Natural killer cell (primary cell): ENCODE results near the gene LLPH. TPM values are rescaled to one million over a fixed set of nuclear protein-coding genes. Genes with fewer than 3 reads are reported as not detected.

ENCODE experiments used
- ATAC-seq, 3 donors: fragments of 150-1000 bp in 2 of 3; fragments of 200-7000 bp in 1 of 3; cut with Tn5 transposase; 1 replicate in 1 of 3; 2 replicates in 2 of 3; pipeline ENCODE4 v1.10.0; 2021; ENCODE audit warnings: mild to moderate bottlenecking in 2 of 3, moderate library complexity in 2 of 3
- DNase-seq, 2 donors: peaks; one replicate each; pipeline versions ENCODE4 v3.0.0 to v3.0.0-alpha.2; 2013 to 2021; ENCODE audit warnings: mixed read lengths in 1 of 2
- H3K27ac ChIP-seq: one replicate; pipeline ENCODE4 v1.5.1; 2013; ENCODE audit warnings: mild to moderate bottlenecking, low read length
- H3K27me3 ChIP-seq: one replicate; pipeline ENCODE4 v1.6.1; 2013; ENCODE audit warnings: low read length; ENCODE audit not compliant: control insufficient read depth, insufficient read depth
- H3K36me3 ChIP-seq: one replicate; pipeline ENCODE4 v1.6.1; 2013; ENCODE audit warnings: low read length; ENCODE audit not compliant: control insufficient read depth, insufficient read depth
- H3K4me1 ChIP-seq: one replicate; pipeline ENCODE4 v1.6.1; 2013; ENCODE audit warnings: low read length; ENCODE audit not compliant: control insufficient read depth, insufficient read depth
- H3K4me3 ChIP-seq: one replicate; pipeline ENCODE4 v1.5.1; 2013; ENCODE audit warnings: low read length
- H3K9me3 ChIP-seq: one replicate; pipeline ENCODE4 v1.6.1; 2013; ENCODE audit warnings: low read length; ENCODE audit not compliant: control insufficient read depth, insufficient read depth
- H3K27ac Mint-ChIP-seq, 2 donors: one replicate each; pipeline ENCODE4 v1.8.0; 2022; ENCODE audit warnings: mild to moderate bottlenecking in 2 of 2, mixed read lengths in 2 of 2, moderate library complexity in 1 of 2
- H3K27me3 Mint-ChIP-seq, 2 donors: one replicate each; pipeline ENCODE4 v1.8.0; 2022; ENCODE audit warnings: low read depth in 2 of 2, mixed read lengths in 2 of 2
- H3K36me3 Mint-ChIP-seq: one replicate; pipeline ENCODE4 v1.8.0; 2022; ENCODE audit warnings: mixed read lengths
- H3K4me1 Mint-ChIP-seq, 2 donors: one replicate each; pipeline ENCODE4 v1.8.0; 2022; ENCODE audit warnings: mixed read lengths in 2 of 2
- H3K4me3 Mint-ChIP-seq: one replicate; pipeline ENCODE4 v1.8.0; 2022; ENCODE audit warnings: mild to moderate bottlenecking, moderate library complexity, mixed read lengths
- H3K9me3 Mint-ChIP-seq, 2 donors: one replicate each; pipeline ENCODE4 v1.8.0; 2022; ENCODE audit warnings: mixed read lengths in 2 of 2
- WGBS: methylation state at CpG from one replicate; pipeline ENCODE4 v1.1.7; 2013; ENCODE audit warnings: missing lambda C conversion rate; ENCODE audit not compliant: insufficient coverage; 5-methylcytosine and 5-hydroxymethylcytosine counted together
- intact Hi-C: fragments of 100-400 bp; cut with micrococcal nuclease; formaldehyde crosslinking; loops from one replicate; pipeline ENCODE4 v1.14.2; 2022
- total RNA-seq, 4 donors: library from RNA; stranded (reverse); fragments of 120-200 nt in 1 of 4; gene quantifications; one replicate each; pipeline versions ENCODE4 v1.2.3 to v1.2.4, GENCODE V29; 2013 to 2022
- TF ChIP-seq, protein P1 (sequence below): fragments of 200-600 bp; IDR thresholded peaks from one replicate; pipeline ENCODE4 v1.8.0; 2022; ENCODE audit warnings: antibody characterized with exemption

LLPH gene
- total RNA-seq, 3 donors from 2014 or later (not counting 1 experiment from before 2014, with no cell fraction given) = 24.9 to 27.3 (median 25.5) TPM

DNA sequence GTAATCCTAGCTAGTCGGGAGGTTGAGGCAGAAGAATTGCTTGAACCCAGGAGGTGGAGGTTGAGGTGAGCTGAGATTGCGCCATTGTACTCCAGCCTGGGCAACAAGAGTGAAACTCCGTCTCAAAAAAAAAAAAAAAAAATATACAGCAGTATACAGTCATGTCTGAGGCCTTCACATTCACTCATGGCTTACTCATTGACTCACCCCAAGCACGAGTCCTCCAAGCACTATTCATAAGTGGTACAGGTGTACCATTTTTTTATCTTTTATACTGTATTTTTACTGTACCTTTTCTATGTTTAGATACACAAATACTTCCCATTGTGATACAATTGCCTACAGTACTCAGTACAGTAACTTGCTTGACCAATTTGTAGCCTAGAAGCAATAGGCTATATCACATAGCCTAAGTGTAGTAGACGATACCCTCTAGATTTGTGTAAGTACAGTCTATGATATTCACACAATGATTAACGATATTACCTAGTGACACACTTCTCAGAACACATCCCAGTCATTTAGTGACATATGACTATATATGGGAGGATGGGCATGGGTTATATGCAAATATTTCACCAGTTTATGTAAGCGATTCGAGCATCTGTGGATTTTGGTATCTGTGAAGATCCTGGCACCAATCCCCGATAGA is 12.2 kb downstream of the LLPH start:
- ATAC-seq = no peak
- intact Hi-C loops = no loop called here
- Mint-ChIP-seq H3K27ac (no peak overlapping the region), H3K36me3 (no peaks in the 10 kb centered on the region), H3K4me3 (no peak overlapping the region), H3K9me3 (no peaks in the 10 kb centered on the region), H3K27me3 (peaks cover 0 to 3% of the 10 kb centered on the region in 2 donors), H3K4me1 (peaks cover 11% of the 10 kb centered on the region in 2 donors)
- Histone ChIP-seq H3K27ac (no peak overlapping the region), H3K9me3 (no peaks in the 10 kb centered on the region), H3K27me3 (no peaks in the 10 kb centered on the region), H3K4me3 (no peak overlapping the region), H3K36me3 (peaks cover 20% of the 10 kb centered on the region), H3K4me1 (no peaks in the 10 kb centered on the region)
- DNase-seq = no peak
- TF ChIP-seq, protein P1, sequence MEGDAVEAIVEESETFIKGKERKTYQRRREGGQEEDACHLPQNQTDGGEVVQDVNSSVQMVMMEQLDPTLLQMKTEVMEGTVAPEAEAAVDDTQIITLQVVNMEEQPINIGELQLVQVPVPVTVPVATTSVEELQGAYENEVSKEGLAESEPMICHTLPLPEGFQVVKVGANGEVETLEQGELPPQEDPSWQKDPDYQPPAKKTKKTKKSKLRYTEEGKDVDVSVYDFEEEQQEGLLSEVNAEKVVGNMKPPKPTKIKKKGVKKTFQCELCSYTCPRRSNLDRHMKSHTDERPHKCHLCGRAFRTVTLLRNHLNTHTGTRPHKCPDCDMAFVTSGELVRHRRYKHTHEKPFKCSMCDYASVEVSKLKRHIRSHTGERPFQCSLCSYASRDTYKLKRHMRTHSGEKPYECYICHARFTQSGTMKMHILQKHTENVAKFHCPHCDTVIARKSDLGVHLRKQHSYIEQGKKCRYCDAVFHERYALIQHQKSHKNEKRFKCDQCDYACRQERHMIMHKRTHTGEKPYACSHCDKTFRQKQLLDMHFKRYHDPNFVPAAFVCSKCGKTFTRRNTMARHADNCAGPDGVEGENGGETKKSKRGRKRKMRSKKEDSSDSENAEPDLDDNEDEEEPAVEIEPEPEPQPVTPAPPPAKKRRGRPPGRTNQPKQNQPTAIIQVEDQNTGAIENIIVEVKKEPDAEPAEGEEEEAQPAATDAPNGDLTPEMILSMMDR = no peak
- WGBS = 97% methylated on average over 7 of the region's 9 CpGs

DNA sequence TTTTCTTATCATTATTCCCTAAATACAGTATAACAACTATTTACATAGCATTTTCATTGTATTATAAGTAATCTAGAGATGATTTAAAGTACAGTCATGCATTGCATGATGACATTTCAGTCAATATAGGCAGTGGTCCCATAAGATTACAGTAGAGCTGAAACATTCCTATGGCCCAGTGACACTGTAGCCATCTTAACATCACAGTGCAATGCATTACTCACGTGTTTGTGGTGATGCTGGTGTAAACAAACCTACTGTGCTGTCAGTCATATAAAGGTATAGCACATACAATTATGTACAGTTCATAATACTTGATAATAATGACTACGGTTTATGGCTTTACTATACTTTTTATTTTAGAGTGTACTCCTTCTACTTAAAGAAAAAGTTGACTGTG is 13.3 kb downstream of the LLPH start:
- Mint-ChIP-seq H3K36me3 (no peaks in the 10 kb centered on the region), H3K27ac (no peak overlapping the region), H3K27me3 (peaks cover 0 to 3% of the 10 kb centered on the region in 2 donors), H3K4me3 (no peak overlapping the region), H3K4me1 (peaks cover 11% of the 10 kb centered on the region in 2 donors), H3K9me3 (no peaks in the 10 kb centered on the region)
- Histone ChIP-seq H3K36me3 (peaks cover 10% of the 10 kb centered on the region), H3K9me3 (no peaks in the 10 kb centered on the region), H3K27me3 (no peaks in the 10 kb centered on the region), H3K27ac (no peak overlapping the region), H3K4me3 (no peak overlapping the region), H3K4me1 (no peaks in the 10 kb centered on the region)
- ATAC-seq (no peak), DNase-seq (no peak)
- intact Hi-C loops = no loop called here
- no CpG with 5 or more reads among the region's 2 CpGs for WGBS
- TF ChIP-seq, protein P1 = no peak

GRCh38 chr12:66115071-66115600 is 15.4 kb downstream of the LLPH start:
- DNase-seq (no peak), ATAC-seq (no peak)
- Mint-ChIP-seq H3K27ac (no peak overlapping the region), H3K27me3 (peaks cover 0 to 3% of the 10 kb centered on the region in 2 donors), H3K36me3 (no peaks in the 10 kb centered on the region), H3K9me3 (no peaks in the 10 kb centered on the region), H3K4me3 (no peak overlapping the region), H3K4me1 (peaks cover 8 to 10% of the 10 kb centered on the region in 2 donors)
- Histone ChIP-seq H3K4me3 (no peak overlapping the region), H3K4me1 (no peaks in the 10 kb centered on the region), H3K36me3 (peaks cover 2% of the 10 kb centered on the region), H3K27ac (no peak overlapping the region), H3K9me3 (no peaks in the 10 kb centered on the region), H3K27me3 (no peaks in the 10 kb centered on the region)
- TF ChIP-seq, protein P1 = no peak
- WGBS = 91% methylated on average over 4 of the region's 4 CpGs
- intact Hi-C loops = no loop called here

GRCh38 chr12:66113471-66113870 is 17.1 kb downstream of the LLPH start:
- no peaks in the 10 kb centered on the region for H3K27me3 ChIP-seq
- no peak overlapping the region for H3K27ac Mint-ChIP-seq
- no peak overlapping the region for H3K4me3 ChIP-seq
- H3K27ac ChIP-seq = no peak overlapping the region
- 100% methylated on average over 1 of the region's 1 CpG for WGBS
- TF ChIP-seq, protein P1 = no peak
- no peak for DNase-seq
- no peaks in the 10 kb centered on the region for H3K9me3 ChIP-seq
- H3K9me3 Mint-ChIP-seq = no peaks in the 10 kb centered on the region
- ATAC-seq = no peak
- no peaks in the 10 kb centered on the region for H3K4me1 Mint-ChIP-seq
- H3K4me1 ChIP-seq = no peaks in the 10 kb centered on the region
- intact Hi-C loops = no loop called here
- H3K27me3 Mint-ChIP-seq = peaks cover 0 to 3% of the 10 kb centered on the region in 2 donors
- H3K36me3 ChIP-seq = no peaks in the 10 kb centered on the region
- H3K4me3 Mint-ChIP-seq = no peak overlapping the region
- H3K36me3 Mint-ChIP-seq = no peaks in the 10 kb centered on the region
